ENCODE measurements around the gene CSTPP1. TPM values are rescaled to one million over a fixed set of nuclear protein-coding genes. Genes with fewer than 3 reads are reported as not detected.
A peak's percentile ranks its signal among the peaks of the same experiment; 100 is the strongest.

The CSTPP1 gene
- total and polyA plus RNA-seq, 8 donors = 16.4 to 146 (median 37.3) TPM

DNA sequence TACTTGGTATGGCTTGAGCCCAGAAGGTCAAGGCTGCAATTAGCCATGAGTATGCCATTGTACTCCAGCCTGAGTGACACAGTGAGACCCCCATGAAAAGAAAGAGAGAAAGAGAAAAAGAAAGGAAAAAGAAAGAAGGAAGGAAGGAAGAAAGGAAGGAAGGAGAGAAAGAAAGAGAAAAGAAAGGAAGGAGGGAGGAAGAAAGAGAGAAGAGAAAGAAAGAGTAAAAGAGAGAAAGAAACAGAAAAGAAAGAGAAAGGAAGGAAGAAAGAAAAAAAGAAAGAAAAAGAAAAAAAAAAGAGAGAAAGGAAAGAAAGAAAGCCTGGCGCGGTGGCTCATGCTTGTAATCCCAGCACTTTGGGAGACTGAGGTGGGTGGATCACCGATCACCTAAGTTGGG, 77.5 kb downstream of the CSTPP1 start:
- Histone ChIP-seq H3K4me1 (peaks cover 0 to 20% (median 2%) of the 10 kb centered on the region in 4 donors), H3K27ac (no peak overlapping the region), H3K4me3 (no peak overlapping the region), H3K27me3 (no peaks in the 10 kb centered on the region), H3K9me3 (no peaks in the 10 kb centered on the region), H3K36me3 (no peaks in the 10 kb centered on the region)
- DNase-seq = no peak
- intact Hi-C loops (cut with DNase I; ENCODE audit: low total_unique reads) = no loop called here
- whole genome bisulfite sequencing, 5 donors = 91 to 99% (median 97%) methylated on average over 3 of the region's 3 CpGs
- TF ChIP-seq EP300 (IDR thresholded peaks at IDR 0.05) (no peak), POLR2A (IDR thresholded peaks at IDR 0.05) (no peak), POLR2AphosphoS5 (IDR thresholded peaks at IDR 0.05) (no peak)
- TF ChIP-seq, protein P1, sequence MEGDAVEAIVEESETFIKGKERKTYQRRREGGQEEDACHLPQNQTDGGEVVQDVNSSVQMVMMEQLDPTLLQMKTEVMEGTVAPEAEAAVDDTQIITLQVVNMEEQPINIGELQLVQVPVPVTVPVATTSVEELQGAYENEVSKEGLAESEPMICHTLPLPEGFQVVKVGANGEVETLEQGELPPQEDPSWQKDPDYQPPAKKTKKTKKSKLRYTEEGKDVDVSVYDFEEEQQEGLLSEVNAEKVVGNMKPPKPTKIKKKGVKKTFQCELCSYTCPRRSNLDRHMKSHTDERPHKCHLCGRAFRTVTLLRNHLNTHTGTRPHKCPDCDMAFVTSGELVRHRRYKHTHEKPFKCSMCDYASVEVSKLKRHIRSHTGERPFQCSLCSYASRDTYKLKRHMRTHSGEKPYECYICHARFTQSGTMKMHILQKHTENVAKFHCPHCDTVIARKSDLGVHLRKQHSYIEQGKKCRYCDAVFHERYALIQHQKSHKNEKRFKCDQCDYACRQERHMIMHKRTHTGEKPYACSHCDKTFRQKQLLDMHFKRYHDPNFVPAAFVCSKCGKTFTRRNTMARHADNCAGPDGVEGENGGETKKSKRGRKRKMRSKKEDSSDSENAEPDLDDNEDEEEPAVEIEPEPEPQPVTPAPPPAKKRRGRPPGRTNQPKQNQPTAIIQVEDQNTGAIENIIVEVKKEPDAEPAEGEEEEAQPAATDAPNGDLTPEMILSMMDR (IDR thresholded peaks at IDR 0.05) = no peak

DNA sequence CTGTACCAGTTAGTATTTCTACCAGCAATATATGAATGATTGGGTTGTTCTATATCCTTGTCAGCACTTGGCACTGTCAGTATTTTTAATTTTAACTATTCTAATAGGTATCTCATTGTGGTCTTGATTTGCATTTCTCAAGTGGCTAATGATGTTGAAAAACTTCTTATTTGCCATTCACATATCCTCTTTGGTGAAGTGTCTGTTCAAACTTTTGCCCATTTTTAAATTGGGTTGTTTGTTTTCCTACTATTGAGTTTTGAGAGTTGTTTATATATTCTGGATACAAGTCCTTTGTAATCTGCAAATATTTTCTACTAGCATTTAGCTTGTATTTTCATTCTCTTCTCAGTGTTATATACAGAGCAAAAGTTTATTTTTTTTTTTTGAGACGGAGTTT, 82.1 kb downstream of the CSTPP1 start:
- TF ChIP-seq EP300 (IDR thresholded peaks at IDR 0.05) = no peak
- TF ChIP-seq POLR2AphosphoS5 (IDR thresholded peaks at IDR 0.05) = no peak
- TF ChIP-seq, protein P1 (IDR thresholded peaks at IDR 0.05) = no peak
- no peak for TF ChIP-seq POLR2A (IDR thresholded peaks at IDR 0.05)
- Histone ChIP-seq H3K4me3 (no peak overlapping the region), H3K9me3 (no peaks in the 10 kb centered on the region), H3K4me1 (peaks cover 0 to 19% (median 0%) of the 10 kb centered on the region in 4 donors), H3K36me3 (no peaks in the 10 kb centered on the region), H3K27ac (no peak overlapping the region), H3K27me3 (no peaks in the 10 kb centered on the region)
- DNase-seq = no peak
- 85 to 100% (median 87%) methylated on average over 1 of the region's 1 CpG for WGBS, 5 donors
- intact Hi-C loops (cut with DNase I; ENCODE audit: low total_unique reads) = no loop called here

DNA sequence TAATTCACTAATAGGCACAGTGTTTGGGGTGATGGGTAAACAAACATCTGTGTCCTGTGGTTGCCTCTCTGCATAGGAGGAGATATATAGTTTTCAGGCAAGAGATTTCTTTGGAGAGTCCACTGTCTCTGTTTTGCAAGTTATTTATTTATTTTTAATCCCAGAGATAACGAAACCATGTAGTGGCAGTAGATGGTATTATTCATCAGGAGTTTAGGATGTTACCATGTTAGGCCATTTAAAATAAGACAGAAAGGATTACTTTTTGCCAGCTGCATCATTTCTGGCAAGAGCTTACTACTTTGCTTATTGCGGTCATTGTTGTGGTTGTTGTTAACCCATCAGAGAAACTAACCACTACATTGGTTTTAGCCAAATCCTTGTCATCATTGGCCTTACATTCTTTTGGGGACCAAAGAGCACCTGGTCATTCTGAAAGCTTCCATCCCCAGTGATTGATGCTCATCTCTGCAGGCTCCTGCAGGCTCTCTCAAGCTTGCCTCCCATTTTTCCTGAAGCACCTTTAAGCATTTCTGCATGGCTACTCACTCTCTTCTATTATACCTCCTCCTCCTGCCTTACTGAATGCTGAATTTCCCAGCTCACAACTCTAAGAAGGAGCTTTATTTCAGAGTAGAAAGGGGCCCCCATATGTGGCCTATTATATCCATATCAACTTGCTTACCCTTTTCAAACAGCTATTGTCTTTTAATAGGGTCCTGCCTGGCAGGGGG, 84.4 kb downstream of the CSTPP1 start:
- H3K4me1 ChIP-seq = peaks cover 0 to 19% (median 0%) of the 10 kb centered on the region in 4 donors
- no peaks in the 10 kb centered on the region for H3K9me3 ChIP-seq
- TF ChIP-seq, protein P1 (IDR thresholded peaks at IDR 0.05) = no peak
- no peak for TF ChIP-seq EP300 (IDR thresholded peaks at IDR 0.05)
- TF ChIP-seq POLR2A (IDR thresholded peaks at IDR 0.05) = no peak
- no peak for TF ChIP-seq POLR2AphosphoS5 (IDR thresholded peaks at IDR 0.05)
- H3K36me3 ChIP-seq = no peaks in the 10 kb centered on the region
- no peak overlapping the region for H3K4me3 ChIP-seq
- WGBS, 5 donors = 81 to 85% (median 81%) methylated on average over 2 of the region's 2 CpGs
- DNase-seq = no peak
- intact Hi-C loops (cut with DNase I; ENCODE audit: low total_unique reads) = no loop called here
- H3K27me3 ChIP-seq = no peaks in the 10 kb centered on the region
- H3K27ac ChIP-seq = peak overlapping the region in 1 of 5 donors; percentile 40

DNA sequence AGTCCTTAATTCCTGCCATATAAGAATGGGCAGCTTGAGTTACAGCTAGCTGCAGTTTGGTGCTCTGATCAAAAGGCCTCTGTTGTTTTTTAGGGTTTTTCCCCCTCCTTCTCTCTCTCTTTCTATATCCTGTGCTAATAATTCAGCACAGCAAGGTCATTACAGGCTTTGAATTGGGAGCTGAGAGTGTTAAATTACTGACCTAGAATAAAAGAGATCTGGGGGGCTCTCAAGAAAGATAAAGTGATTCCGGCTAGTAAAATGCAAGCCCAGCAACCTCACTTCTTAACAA, 84.9 kb downstream of the CSTPP1 start:
- 81 to 86% (median 85%) methylated on average over 1 of the region's 1 CpG for WGBS, 5 donors

More for the DNA sequence above, 84.9 kb downstream of the CSTPP1 start:
- DNase-seq = no peak
- intact Hi-C loops (cut with DNase I; ENCODE audit: low total_unique reads) = no loop called here
- H3K27ac ChIP-seq = peak overlapping the region in 1 of 5 donors; percentile 40
- peaks cover 0 to 19% (median 0%) of the 10 kb centered on the region in 4 donors for H3K4me1 ChIP-seq
- H3K4me3 ChIP-seq = no peak overlapping the region
- H3K36me3 ChIP-seq = no peaks in the 10 kb centered on the region
- H3K9me3 ChIP-seq = no peaks in the 10 kb centered on the region
- TF ChIP-seq POLR2AphosphoS5 (IDR thresholded peaks at IDR 0.05) (no peak), POLR2A (IDR thresholded peaks at IDR 0.05) (no peak), EP300 (IDR thresholded peaks at IDR 0.05) (no peak)
- TF ChIP-seq, protein P1 (IDR thresholded peaks at IDR 0.05) = no peak
- H3K27me3 ChIP-seq = no peaks in the 10 kb centered on the region

Data from stomach (tissue), 9 donors.